Activated T-cell treated with anti-CD3 and anti-CD28 coated beads, Interleukin-2, amount 50 U/mL, for 72 hours (primary cell): ENCODE measurements around the gene CDH18. TPM values are rescaled to one million over a fixed set of nuclear protein-coding genes. Genes with fewer than 3 reads are reported as not detected.

Experiments used
- ATAC-seq, 2 donors: fragments of 150-1000 bp; cut with Tn5 transposase; replicated peaks in 1 of 2; 2 replicates each; pipeline ENCODE4 v1.10.0; 2021; ENCODE audit warnings: moderate library complexity in 2 of 2, mild to moderate bottlenecking in 1 of 2
- DNase-seq, 2 donors: peaks; one replicate each; pipeline ENCODE4 v3.0.0; 2021 to 2022; ENCODE audit warnings: mixed read lengths in 1 of 2
- H3K27ac Mint-ChIP-seq: one replicate; pipeline ENCODE4 v1.8.0; 2022; ENCODE audit warnings: mild to moderate bottlenecking, moderate library complexity, mixed read lengths
- H3K27me3 Mint-ChIP-seq: one replicate; pipeline ENCODE4 v1.8.0; 2022; ENCODE audit warnings: low read depth, mixed read lengths
- H3K36me3 Mint-ChIP-seq, 2 donors: one replicate each; pipeline ENCODE4 v1.8.0; 2022; ENCODE audit warnings: mixed read lengths in 2 of 2, mild to moderate bottlenecking in 1 of 2; ENCODE audit not compliant: insufficient read depth in 2 of 2
- H3K4me1 Mint-ChIP-seq: one replicate; pipeline ENCODE4 v1.8.0; 2022; ENCODE audit warnings: low read depth, mixed read lengths
- H3K4me3 Mint-ChIP-seq, 2 donors: one replicate each; pipeline ENCODE4 v1.8.0; 2022; ENCODE audit warnings: mild to moderate bottlenecking in 2 of 2, mixed read lengths in 2 of 2, moderate library complexity in 2 of 2
- H3K9me3 Mint-ChIP-seq, 2 donors: one replicate each; pipeline ENCODE4 v1.8.0; 2022; ENCODE audit warnings: mixed read lengths in 2 of 2
- total RNA-seq, 2 donors: library from RNA; stranded (reverse); gene quantifications; one replicate each; pipeline ENCODE4 v1.2.3, GENCODE V29; 2022

The CDH18 gene
- total RNA-seq, 2 donors from 2014 or later, result not detected

- Mint-ChIP-seq H3K27me3 (no peaks in the 10 kb centered on the region), H3K4me1 (no peaks in the 10 kb centered on the region), H3K4me3 (no peak overlapping the region), H3K27ac (no peak overlapping the region), H3K36me3 (no peaks in the 10 kb centered on the region), H3K9me3 (peaks cover 3 to 8% of the 10 kb centered on the region in 2 donors)
- DNase-seq, result no peak
- ATAC-seq, result no peak
Measured at GRCh38 chr5:19496056-19496455, 491.9 kb downstream of the CDH18 start.

DNA sequence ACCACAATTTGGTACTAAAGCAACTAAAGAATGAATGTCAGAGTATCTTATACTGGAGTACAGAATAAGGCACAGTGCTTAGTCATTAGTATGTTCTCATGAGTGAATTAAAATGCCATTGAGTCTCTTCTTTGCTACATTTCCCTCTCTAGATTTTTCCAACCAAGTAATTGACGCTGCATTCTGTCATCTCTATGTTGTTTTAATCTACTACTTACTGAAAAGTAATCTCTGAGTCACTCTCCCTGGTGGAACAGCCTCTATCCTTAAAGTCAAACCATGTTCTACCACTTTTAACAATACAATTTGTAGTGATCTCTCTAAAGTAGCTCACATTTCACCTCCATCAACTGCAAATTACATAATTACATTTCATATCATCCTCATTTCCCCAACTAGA is 495.1 kb downstream of the CDH18 start:
- peaks cover 4 to 11% of the 10 kb centered on the region in 2 donors for H3K9me3 Mint-ChIP-seq
- H3K27ac Mint-ChIP-seq, result no peak overlapping the region
- H3K36me3 Mint-ChIP-seq, result no peaks in the 10 kb centered on the region
- no peak overlapping the region for H3K4me3 Mint-ChIP-seq
- ATAC-seq (no peak), DNase-seq (no peak)
- H3K27me3 Mint-ChIP-seq, result no peaks in the 10 kb centered on the region
- H3K4me1 Mint-ChIP-seq, result no peaks in the 10 kb centered on the region

- H3K4me1 Mint-ChIP-seq, result no peaks in the 10 kb centered on the region
- no peak overlapping the region for H3K27ac Mint-ChIP-seq
- no peaks in the 10 kb centered on the region for H3K27me3 Mint-ChIP-seq
- DNase-seq (no peak), ATAC-seq (no peak)
- no peak overlapping the region for H3K4me3 Mint-ChIP-seq
- peaks cover 6 to 8% of the 10 kb centered on the region in 2 donors for H3K9me3 Mint-ChIP-seq
- no peaks in the 10 kb centered on the region for H3K36me3 Mint-ChIP-seq
Measured at GRCh38 chr5:19488786-19489185, 499.2 kb downstream of the CDH18 start.

DNA sequence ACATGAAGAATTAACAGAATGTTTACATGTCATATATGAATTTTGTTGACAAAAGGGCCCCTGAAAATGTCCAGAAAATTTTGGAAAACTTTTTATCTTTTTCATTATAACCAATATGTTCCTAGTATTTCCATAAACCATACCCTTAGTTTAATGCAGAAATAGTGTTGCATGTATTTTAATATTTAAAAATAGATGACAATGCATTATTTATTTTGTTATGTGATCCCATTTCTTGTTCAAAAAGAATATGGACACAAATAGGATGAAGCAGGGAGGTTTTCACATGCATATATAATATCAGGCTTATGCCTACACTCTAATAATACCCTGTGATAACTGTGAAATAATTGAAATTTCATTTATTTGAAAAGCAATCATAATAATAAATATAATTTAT is 500.5 kb downstream of the CDH18 start:
- Mint-ChIP-seq H3K36me3 (no peaks in the 10 kb centered on the region), H3K27me3 (no peaks in the 10 kb centered on the region), H3K4me3 (no peak overlapping the region), H3K9me3 (peaks cover 6 to 11% of the 10 kb centered on the region in 2 donors), H3K27ac (no peak overlapping the region), H3K4me1 (no peaks in the 10 kb centered on the region)
- ATAC-seq (no peak), DNase-seq (no peak)

- Mint-ChIP-seq H3K27ac (no peak overlapping the region), H3K9me3 (peaks cover 9 to 18% of the 10 kb centered on the region in 2 donors), H3K36me3 (peaks cover 2 to 3% of the 10 kb centered on the region in 2 donors), H3K4me3 (no peak overlapping the region), H3K4me1 (no peaks in the 10 kb centered on the region), H3K27me3 (no peaks in the 10 kb centered on the region)
- DNase-seq, result no peak
- no peak for ATAC-seq
Measured at GRCh38 chr5:19479562-19479961, 508.4 kb downstream of the CDH18 start.

DNA sequence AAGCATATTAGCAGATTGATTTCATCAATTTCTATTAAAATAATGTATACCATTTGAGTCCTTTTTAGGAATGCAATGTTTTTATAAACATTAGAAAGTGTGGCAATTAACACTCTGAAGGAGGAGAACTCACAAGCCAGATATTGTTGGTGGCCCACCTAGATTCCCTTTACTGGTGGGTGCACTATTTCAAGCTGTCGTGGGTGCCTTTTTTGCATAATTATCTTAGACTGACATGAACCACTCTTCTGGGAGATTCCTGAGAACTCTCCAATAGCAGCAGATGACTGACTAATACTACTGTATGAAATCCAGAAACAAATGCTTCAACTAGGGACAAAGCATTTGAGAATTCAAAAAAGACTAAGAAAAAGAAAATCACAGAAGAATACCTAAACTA is 526.0 kb downstream of the CDH18 start:
- no peaks in the 10 kb centered on the region for H3K36me3 Mint-ChIP-seq
- H3K9me3 Mint-ChIP-seq, result peaks cover 5 to 8% of the 10 kb centered on the region in 2 donors
- H3K4me1 Mint-ChIP-seq, result no peaks in the 10 kb centered on the region
- ATAC-seq, result no peak
- no peak overlapping the region for H3K4me3 Mint-ChIP-seq
- no peaks in the 10 kb centered on the region for H3K27me3 Mint-ChIP-seq
- no peak for DNase-seq
- no peak overlapping the region for H3K27ac Mint-ChIP-seq

DNA sequence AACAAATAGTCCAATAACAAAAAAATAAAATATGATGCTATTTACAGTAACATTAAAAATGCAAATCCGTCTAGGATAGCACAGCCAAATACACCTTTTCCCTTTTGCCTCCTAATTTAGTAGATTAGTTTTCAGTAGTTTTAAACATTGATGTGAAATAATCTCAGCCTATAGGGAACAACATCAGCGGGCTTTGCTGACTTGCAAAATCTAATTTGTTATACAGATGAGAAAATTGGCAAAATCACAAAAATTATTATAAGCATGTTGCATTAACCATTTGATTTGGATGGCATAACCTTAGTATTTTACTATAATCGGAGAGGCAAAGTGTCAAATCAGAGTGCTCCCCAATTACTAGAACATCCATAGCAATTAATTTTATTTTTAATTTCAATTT is 563.5 kb downstream of the CDH18 start:
- no peak for ATAC-seq
- Mint-ChIP-seq H3K27ac (no peak overlapping the region), H3K27me3 (no peaks in the 10 kb centered on the region), H3K9me3 (peaks cover 2 to 4% of the 10 kb centered on the region in 2 donors), H3K4me1 (no peaks in the 10 kb centered on the region), H3K4me3 (no peak overlapping the region), H3K36me3 (no peaks in the 10 kb centered on the region)
- DNase-seq, result no peak
